ENCODE results near the gene MNAT1.

Gene MNAT1

DNA sequence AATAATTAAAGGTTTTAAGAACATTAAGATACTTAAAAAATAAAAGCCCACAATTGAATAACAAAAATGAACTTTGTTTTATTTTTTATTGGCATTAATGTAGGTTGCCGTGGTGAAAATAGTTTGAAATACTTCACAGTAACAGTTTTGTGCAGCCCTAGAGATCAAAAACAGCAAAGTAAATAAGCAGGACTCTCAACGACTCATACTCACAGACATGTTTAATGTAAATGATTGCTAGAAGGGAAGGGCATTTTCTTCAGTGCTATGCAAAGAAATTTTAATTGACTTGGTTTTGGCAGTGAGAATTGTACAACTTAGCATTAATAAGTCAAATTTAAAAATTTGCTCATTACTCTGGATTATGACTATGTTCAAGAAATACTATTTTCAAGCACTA, 230.3 kb downstream of the MNAT1 start:
- no peaks in the 10 kb centered on the region for H3K9me3 ChIP-seq (ENCODE audit: control insufficient read depth, insufficient read depth, low read length)
- H3K36me3 ChIP-seq (ENCODE audit: insufficient read depth, low read length): no peaks in the 10 kb centered on the region
- no peak overlapping the region for H3K9ac ChIP-seq (ENCODE audit: low read depth, low read length)
- 0 out of 2 replicates have a peak, but pooled peaks cover 2% of the 10 kb centered on the region for H3K4me1 ChIP-seq (ENCODE audit: insufficient read depth, low read length)

DNA sequence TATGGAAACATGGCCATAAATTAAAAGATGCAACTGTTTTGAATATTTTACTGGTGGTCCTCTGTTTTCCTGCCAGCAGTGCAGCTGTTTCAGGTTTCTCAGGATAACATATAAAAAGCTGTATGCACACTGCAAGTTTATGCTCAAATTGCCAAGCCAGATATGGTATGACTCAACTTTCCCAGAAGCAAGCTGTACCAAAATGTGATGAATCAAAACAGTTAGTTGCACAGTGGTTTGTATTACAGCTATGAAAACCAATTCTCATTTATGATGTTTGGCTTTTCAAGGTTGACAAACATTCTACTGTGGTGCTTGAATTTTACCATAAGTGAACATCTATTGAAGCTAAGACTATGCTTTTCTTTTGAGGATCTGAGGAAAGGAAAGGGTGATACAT, 230.8 kb downstream of the MNAT1 start:
- H3K9me3 ChIP-seq (ENCODE audit: control insufficient read depth, insufficient read depth, low read length): no peaks in the 10 kb centered on the region
- no peak overlapping the region for H3K9ac ChIP-seq (ENCODE audit: low read depth, low read length)
- 0 out of 2 replicates have a peak, but pooled peaks cover 2% of the 10 kb centered on the region for H3K4me1 ChIP-seq (ENCODE audit: insufficient read depth, low read length)
- H3K36me3 ChIP-seq (ENCODE audit: insufficient read depth, low read length): no peaks in the 10 kb centered on the region

DNA sequence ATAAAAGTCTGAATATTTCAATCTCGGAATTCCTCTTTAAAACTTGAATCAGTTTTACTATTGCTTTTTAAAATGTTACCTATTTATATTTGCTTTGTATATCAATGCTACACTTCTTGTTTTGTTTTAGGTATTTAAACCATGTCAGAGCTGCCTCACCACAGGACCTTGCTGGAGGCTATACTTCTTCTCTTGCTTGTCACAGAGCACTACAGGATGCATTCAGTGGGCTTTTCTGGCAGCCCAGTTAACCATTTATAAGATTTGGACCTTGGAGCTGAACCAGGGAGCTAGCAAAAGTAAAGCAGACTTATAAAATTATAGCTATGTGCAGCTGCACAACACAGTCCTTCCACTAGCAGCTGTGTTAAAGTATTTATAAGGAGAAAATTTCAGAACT, 233.5 kb downstream of the MNAT1 start:
- Histone ChIP-seq H3K4me1 (ENCODE audit: insufficient read depth, low read length) (0 out of 2 replicates have a peak, but pooled peaks cover 2% of the 10 kb centered on the region), H3K9me3 (ENCODE audit: control insufficient read depth, insufficient read depth, low read length) (no peaks in the 10 kb centered on the region), H3K36me3 (ENCODE audit: insufficient read depth, low read length) (no peaks in the 10 kb centered on the region; the same call in 1 of the 2 replicates), H3K9ac (ENCODE audit: low read depth, low read length) (no peak overlapping the region)

DNA sequence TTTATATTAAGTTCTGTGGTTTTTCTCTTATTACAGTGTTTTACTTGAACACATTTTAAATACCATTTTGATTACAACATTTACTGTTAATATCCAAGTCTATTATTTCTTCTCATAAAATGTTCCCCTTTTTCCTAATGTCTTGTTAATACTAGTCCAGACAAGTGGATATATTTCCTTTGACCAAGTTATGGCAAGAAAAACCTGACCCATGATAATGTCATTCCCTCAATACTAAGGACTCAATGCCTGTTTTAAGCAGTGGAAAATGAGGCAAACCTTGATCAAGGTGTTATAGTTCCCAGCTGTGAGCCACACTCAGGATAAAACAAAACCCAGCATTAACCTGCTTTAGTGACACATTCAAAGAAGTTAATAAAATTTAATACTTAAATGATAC, 234.1 kb downstream of the MNAT1 start:
- Histone ChIP-seq H3K9me3 (ENCODE audit: control insufficient read depth, insufficient read depth, low read length) (no peaks in the 10 kb centered on the region), H3K4me1 (ENCODE audit: insufficient read depth, low read length) (0 out of 2 replicates have a peak, but pooled peaks cover 2% of the 10 kb centered on the region), H3K36me3 (ENCODE audit: insufficient read depth, low read length) (no peaks in the 10 kb centered on the region; the same call in 1 of the 2 replicates), H3K9ac (ENCODE audit: low read depth, low read length) (no peak overlapping the region)

DNA sequence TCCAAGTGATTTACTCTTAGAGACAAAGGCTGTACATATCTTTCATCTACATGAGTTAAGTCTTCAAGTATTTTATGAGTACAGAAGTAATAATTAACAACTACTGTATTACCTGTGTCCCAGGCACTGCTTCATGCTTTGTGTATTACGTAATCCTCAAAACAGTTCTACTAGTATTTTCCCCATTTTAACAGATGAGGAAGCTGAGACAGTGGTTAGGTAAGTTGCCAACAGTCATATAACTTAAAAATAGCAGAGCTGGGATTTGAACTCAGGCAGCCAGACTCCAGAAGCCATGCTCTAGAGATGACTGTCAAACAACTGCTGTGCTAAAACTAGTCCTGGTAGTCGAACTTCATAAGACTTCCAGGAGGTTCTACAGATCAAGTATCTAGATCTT, 235.6 kb downstream of the MNAT1 start:
- Histone ChIP-seq H3K9me3 (ENCODE audit: control insufficient read depth, insufficient read depth, low read length) (no peaks in the 10 kb centered on the region), H3K9ac (ENCODE audit: low read depth, low read length) (no peak overlapping the region), H3K36me3 (ENCODE audit: insufficient read depth, low read length) (no peaks in the 10 kb centered on the region; the same call in none of the 2 replicates)

DNA sequence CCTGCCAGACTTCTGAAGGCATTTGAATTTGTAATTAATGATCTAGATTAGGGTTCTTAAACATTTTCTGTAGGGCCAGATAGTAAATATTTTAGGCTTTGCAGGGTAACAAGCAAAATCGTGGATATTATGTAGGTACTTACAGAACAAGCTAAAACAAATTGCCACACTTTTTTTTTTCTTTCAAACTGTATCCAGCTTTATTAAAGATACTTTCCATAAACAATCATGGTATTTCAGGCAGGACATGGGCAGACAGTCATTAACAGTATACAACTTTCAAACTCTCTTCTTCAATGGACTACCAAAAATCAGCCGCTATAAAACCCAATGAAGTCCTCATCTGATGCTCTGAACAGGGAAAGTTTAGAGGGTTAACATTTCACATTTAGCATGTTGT, 236.7 kb downstream of the MNAT1 start:
- no peaks in the 10 kb centered on the region for H3K9me3 ChIP-seq (ENCODE audit: control insufficient read depth, insufficient read depth, low read length)
- 0 out of 2 replicates have a peak, but pooled peaks cover 2% of the 10 kb centered on the region for H3K4me1 ChIP-seq (ENCODE audit: insufficient read depth, low read length)
- H3K36me3 ChIP-seq (ENCODE audit: insufficient read depth, low read length): no peaks in the 10 kb centered on the region; the same call in none of the 2 replicates
- no peak overlapping the region for H3K9ac ChIP-seq (ENCODE audit: low read depth, low read length)

More for the DNA sequence above, 235.6 kb downstream of the MNAT1 start:
- 0 out of 2 replicates have a peak, but pooled peaks cover 2% of the 10 kb centered on the region for H3K4me1 ChIP-seq (ENCODE audit: insufficient read depth, low read length)

DNA sequence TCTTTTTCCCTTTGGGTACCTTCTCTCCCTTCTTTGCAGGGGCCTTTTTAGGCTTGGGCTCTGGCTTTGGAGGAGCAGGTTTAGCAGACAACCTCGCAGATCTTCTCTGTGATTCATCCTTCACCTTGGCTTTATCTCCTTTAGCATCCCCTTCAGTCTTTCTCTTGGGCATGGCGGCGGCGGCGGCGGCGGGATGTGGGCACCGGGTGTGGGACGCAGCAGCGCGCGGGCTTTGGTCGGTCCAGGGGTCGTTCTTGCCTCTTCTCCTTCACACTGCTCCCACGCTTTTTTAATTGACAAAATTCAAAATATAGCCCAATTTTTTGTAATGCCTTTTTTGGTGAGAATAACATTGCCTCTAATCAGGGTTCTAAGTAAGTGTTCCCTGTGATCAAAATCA, 237.7 kb downstream of the MNAT1 start:
- Histone ChIP-seq H3K4me1 (ENCODE audit: insufficient read depth, low read length) (0 out of 2 replicates have a peak, but pooled peaks cover 2% of the 10 kb centered on the region), H3K9me3 (ENCODE audit: control insufficient read depth, insufficient read depth, low read length) (no peaks in the 10 kb centered on the region), H3K9ac (ENCODE audit: low read depth, low read length) (no peak overlapping the region)

DNA sequence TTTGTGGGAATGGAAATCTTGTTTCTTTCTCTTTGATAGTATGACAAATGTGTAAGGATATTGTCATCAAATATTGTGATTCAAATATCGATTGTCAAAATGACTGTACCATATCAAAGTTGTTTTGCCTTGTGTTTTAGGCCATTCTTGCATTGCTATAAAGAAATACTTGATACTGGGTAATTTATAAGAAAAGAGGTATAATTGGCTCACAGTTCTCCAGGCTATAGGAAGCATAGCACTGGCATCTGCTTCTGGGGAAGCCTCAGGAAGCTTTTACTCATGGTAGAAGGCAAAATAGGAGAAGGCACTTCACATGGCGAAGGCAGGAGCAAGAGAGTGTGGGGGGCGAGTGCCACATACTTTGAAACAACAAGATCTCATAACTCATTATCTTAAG, 238.5 kb downstream of the MNAT1 start:
- Histone ChIP-seq H3K36me3 (ENCODE audit: insufficient read depth, low read length) (no peaks in the 10 kb centered on the region; the same call in none of the 2 replicates), H3K9ac (ENCODE audit: low read depth, low read length) (no peak overlapping the region), H3K9me3 (ENCODE audit: control insufficient read depth, insufficient read depth, low read length) (no peaks in the 10 kb centered on the region), H3K4me1 (ENCODE audit: insufficient read depth, low read length) (0 out of 2 replicates have a peak, but pooled peaks cover 2% of the 10 kb centered on the region)

More for the DNA sequence above, 237.7 kb downstream of the MNAT1 start:
- H3K36me3 ChIP-seq (ENCODE audit: insufficient read depth, low read length): no peaks in the 10 kb centered on the region; the same call in none of the 2 replicates

DNA sequence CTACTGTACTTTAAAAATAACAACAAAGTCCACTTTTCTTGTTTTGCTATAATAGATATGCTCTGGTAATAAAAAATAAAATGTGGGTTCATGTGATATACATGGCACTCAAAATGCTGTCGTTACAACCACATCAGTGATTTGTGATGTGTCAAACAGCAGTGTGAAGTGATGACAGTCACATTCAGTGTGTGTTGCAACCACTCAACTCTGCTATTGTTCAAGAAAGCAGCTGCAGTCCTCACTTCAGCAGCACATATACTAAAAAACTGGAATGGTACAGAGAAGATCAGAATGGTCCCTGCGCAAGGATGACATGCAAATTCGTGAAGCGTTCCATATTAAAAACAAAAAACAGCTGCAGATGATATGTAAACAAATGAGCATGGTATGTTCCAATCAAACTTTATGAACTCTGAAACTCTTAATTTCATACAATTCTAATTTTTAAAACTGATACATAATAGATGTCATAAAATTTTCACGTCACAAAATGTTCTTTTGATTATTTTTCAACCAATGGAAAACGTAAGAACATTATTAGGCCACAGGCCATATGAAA, 239.6 kb downstream of the MNAT1 start:
- no peaks in the 10 kb centered on the region; the same call in none of the 2 replicates for H3K36me3 ChIP-seq (ENCODE audit: insufficient read depth, low read length)
- H3K9ac ChIP-seq (ENCODE audit: low read depth, low read length): no peak overlapping the region
- H3K4me1 ChIP-seq (ENCODE audit: insufficient read depth, low read length): no peaks in the 10 kb centered on the region
- H3K9me3 ChIP-seq (ENCODE audit: control insufficient read depth, insufficient read depth, low read length): no peaks in the 10 kb centered on the region

DNA sequence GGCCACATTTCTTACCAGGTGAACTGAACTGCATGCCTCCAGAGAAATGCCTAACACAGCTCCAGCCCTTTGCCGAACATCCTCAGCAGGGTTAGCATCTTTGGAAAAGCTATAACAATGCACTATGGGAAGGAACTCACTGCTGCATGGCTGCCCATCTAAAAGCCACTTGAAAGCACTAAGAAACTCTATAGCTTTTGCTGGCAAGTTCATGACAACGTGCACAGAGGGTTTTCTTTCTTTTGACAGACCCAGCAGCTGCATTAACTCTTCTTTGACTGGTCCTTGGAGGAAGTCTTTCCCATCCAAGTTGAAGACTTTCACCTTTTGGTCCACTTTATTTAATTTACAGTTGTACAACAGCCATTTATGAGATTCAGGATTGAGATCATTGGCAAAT, 241.0 kb downstream of the MNAT1 start:
- Histone ChIP-seq H3K4me1 (ENCODE audit: insufficient read depth, low read length) (no peaks in the 10 kb centered on the region), H3K36me3 (ENCODE audit: insufficient read depth, low read length) (no peaks in the 10 kb centered on the region; the same call in none of the 2 replicates), H3K9me3 (ENCODE audit: control insufficient read depth, insufficient read depth, low read length) (no peaks in the 10 kb centered on the region), H3K9ac (ENCODE audit: low read depth, low read length) (no peak overlapping the region)

DNA sequence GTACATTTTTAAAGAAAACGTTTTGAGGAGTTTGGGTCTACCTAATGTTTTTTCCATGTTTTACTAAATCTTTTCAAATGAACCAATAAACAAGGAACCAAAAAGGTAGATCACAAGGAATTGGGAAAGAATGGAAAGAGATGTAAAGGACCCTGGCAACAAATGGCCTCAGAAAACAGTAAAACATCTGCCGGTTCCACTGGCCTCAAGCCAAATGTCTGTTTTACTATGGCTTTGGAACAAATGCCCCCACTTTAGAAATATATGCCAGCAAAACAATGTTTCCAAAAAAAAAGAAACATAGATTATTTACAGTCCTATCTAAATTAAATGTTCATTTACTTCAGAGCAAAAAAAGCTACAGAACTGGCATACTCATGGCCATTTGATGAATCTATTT, 243.3 kb downstream of the MNAT1 start:
- no peaks in the 10 kb centered on the region; the same call in 1 of the 2 replicates for H3K36me3 ChIP-seq (ENCODE audit: insufficient read depth, low read length)
- no peaks in the 10 kb centered on the region for H3K4me1 ChIP-seq (ENCODE audit: insufficient read depth, low read length)
- no peaks in the 10 kb centered on the region for H3K9me3 ChIP-seq (ENCODE audit: control insufficient read depth, insufficient read depth, low read length)
- H3K9ac ChIP-seq (ENCODE audit: low read depth, low read length): no peak overlapping the region

DNA sequence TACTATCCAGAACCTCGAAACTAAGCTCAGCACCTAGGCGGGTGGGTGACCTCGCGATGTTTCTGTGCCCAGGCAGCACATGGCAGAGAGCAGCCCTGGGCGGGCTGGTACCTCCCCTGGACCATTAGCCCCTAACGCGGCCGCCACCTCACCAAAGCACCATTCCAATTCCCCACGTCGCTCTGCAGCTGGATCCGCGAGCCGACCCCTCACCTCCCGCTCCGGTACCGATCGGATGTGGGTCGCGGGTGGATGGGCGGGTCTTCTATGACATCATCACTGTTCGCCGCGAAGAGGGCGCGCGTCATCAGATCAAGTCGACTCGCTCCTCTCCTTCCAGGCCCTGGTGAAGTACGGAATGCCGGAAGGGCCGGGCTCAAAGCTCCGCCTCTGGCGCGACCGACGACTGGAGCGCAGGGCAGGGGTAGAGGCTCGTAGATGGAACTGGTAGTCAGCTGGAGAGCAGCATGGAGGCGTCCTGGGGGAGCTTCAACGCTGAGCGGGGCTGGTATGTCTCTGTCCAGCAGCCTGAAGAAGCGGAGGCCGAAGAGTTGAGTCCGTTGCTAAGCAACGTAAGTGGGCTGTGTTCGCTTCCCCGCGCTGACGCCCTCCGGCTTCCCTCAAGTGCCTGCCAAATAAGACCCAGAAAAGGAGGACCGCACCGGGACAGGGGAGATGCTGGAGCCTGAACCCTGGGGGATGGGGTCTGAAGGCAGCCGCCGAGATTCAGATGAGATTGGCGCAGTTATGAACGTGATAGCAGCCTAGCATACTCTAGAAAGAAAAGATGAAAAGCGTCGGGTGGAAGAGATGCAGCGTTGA, 246.5 kb downstream of the MNAT1 start, which contains the start of the genes SLC38A6 and TRMT5:
SLC38A6 (plus strand) TSS at position 435 of the 822 bp plus-strand sequence; CDS start at position 468, 33 bp downstream.
TRMT5 (minus strand) TSS at position 269 of the 822 bp plus-strand sequence; CDS start at position 163, 106 bp downstream.
- H3K4me1 ChIP-seq (ENCODE audit: insufficient read depth, low read length): no peaks in the 10 kb centered on the region
- peak within 1 kb of the TSS; percentile 85 for H3K9ac ChIP-seq (ENCODE audit: low read depth, low read length)
- H3K36me3 ChIP-seq (ENCODE audit: insufficient read depth, low read length): no peaks in the 10 kb centered on the region
- H3K9me3 ChIP-seq (ENCODE audit: control insufficient read depth, insufficient read depth, low read length): no peaks in the 10 kb centered on the region

DNA sequence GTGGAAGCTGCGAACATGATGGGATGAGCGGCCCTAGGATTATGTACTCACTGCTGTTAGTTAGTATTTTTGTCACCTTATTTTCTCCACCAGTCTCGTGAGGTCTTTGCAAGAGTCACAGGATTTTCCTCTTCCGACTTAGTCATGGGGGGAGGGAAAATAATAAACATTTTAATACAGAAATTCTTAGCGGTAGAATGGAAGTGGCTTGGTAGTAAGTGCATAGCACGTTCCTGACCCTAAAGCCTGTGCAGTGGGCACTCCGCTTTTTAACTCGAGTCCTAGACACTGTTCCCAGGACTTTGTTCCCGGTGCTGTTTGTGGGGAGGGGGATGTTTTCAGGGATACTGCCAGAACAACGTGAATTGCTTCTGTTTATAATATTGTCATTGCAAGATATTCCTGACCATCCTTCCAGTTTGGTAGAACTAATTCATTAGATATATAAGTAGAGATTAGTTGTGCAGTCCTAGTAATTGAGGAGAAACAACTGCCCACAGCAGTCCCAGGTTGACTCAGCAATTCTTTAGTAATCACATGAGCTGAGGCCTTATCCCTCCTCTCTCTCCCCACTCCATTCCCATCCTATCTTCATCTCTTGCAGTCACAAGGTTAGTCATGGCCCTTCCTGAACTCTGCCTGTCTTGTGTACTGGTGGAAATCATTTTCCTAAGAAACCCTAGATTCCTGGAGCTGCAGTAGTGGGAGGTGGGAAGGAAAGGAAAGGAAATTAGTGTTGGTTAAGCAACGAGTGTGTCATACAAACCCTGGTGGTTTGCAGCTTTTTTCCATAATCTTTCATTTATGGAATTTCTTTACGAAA, 247.3 kb downstream of the MNAT1 start:
- no peaks in the 10 kb centered on the region for H3K36me3 ChIP-seq (ENCODE audit: insufficient read depth, low read length)
- H3K9ac ChIP-seq (ENCODE audit: low read depth, low read length): peak overlapping the region; percentile 85
- no peaks in the 10 kb centered on the region for H3K9me3 ChIP-seq (ENCODE audit: control insufficient read depth, insufficient read depth, low read length)
- H3K4me1 ChIP-seq (ENCODE audit: insufficient read depth, low read length): no peaks in the 10 kb centered on the region

DNA sequence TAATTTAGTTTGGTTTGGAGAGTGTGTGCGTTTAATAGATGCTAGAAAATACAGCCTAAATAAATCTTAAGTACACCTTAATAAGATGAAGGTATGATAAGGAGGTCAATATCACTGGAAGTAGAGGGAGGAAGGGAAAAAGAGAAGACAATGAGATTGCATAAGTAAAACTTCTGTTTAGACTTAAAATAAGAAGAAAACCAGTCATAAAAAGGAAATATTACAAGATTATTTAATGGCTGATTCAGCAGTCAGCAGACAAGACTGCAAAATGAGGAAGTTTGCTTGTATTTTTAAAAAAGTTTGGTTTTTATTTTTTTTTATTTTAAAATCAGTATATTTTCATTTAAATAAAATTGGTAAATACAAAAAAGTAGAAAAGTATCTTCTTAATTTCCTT, 249.6 kb downstream of the MNAT1 start:
- Histone ChIP-seq H3K9ac (ENCODE audit: low read depth, low read length) (no peak overlapping the region), H3K9me3 (ENCODE audit: control insufficient read depth, insufficient read depth, low read length) (no peaks in the 10 kb centered on the region), H3K36me3 (ENCODE audit: insufficient read depth, low read length) (no peaks in the 10 kb centered on the region), H3K4me1 (ENCODE audit: insufficient read depth, low read length) (no peaks in the 10 kb centered on the region)
